NCI-H524 treated with DMSO at 0.1 percent for 48 hours (cell line): ENCODE results near the gene GHSR.

Source experiments
- DNase-seq: peaks from one replicate; lab custom pipeline; 2025; lab: John Stamatoyannopoulos, UW

GHSR gene, protein sequence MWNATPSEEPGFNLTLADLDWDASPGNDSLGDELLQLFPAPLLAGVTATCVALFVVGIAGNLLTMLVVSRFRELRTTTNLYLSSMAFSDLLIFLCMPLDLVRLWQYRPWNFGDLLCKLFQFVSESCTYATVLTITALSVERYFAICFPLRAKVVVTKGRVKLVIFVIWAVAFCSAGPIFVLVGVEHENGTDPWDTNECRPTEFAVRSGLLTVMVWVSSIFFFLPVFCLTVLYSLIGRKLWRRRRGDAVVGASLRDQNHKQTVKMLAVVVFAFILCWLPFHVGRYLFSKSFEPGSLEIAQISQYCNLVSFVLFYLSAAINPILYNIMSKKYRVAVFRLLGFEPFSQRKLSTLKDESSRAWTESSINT

DNA sequence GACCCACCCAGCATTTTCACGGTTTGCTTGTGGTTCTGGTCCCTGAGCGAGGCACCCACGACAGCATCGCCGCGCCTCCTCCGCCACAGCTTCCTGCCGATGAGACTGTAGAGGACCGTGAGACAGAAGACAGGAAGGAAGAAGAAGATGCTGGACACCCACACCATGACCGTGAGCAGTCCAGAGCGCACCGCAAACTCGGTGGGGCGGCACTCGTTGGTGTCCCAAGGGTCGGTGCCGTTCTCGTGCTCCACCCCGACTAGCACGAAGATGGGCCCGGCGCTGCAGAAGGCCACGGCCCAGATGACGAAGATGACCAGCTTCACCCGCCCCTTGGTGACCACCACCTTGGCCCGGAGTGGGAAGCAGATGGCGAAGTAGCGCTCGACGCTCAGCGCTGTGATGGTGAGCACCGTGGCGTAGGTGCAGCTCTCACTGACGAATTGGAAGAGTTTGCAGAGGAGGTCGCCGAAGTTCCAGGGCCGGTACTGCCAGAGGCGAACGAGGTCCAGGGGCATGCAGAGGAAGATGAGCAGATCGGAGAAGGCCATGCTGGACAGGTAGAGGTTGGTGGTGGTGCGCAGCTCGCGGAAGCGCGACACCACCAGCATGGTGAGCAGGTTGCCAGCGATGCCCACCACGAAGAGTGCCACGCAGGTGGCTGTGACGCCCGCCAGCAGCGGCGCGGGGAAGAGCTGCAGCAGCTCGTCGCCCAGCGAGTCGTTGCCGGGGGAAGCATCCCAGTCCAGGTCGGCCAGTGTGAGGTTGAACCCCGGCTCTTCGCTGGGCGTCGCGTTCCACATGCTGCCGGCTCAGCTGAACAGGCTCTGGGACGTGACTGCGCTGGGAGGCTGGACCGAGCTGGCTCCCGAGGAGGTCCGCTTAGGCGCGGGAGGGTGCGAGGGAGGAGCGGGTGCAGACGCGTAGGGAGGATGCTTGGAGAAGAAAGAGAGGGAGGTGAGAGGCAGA, at the start of gene GHSR:
GHSR (minus strand) TSS at position 846 of the 969 bp plus-strand sequence; CDS start at position 803, 43 bp downstream.
- no peak for DNase-seq

DNA sequence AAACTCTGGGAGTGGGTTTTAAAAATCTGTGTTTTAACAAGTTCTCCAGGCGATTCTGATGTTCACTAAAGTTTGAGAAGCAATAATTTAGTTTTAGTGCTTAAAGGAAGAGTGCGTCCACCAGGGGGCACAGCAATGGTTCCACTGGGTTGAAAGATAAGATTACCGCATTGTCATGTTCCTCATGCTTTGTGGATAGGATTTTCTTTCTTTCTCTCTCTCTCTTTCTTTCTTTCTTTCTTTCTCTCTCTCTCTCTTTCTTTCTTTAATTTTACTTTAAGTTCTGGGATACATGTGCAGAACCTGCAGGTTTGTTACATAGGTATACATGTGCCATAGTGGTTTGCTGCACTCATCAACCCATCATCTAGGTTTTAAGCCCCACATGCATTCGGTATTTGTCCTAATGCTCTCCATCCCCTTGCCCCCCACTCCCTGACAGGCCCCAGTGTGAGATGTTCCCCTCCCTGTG, 42.0 kb upstream of the GHSR start:
- DNase-seq, result peak; percentile 12

DNA sequence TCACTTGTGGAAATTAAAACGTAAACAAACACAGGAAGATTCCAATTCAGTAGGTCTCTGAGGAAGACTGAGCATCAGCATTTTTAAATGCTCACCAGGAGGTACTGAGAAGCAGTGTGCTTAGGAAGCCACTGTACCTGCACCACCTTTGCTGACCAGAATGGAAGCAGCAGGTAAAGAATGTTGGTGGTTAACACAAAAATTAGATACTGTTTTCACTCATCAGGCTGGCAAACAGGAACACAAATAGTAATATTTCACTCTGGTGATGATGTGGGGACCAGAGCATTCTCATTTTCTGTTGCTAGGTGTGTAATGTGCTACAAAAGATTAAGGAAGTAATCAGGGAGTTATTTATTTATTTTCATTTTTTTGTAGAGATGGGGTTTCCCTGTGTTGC, 29.9 kb upstream of the GHSR start:
- DNase-seq, result no peak

DNA sequence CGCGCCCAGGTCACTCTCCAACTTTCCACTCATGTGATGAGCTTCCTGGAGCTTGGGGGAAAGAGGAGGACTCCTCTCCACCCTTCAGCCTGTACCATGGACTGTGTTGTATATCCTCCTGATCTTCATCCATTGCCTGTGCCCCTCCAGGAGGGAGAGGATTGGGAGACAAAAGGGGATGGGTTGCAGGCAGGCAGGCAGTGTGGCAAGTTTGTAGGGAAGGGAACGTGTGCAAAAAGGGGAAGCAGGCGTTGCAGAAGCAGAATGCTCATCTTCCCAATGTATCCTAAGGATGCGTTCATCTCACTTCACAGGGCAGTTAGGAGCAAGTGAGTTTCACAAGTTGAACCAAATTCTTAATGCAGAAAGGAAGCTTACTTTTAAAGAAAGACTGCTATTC, 28.1 kb upstream of the GHSR start:
- no peak for DNase-seq

- DNase-seq, result no peak
Measured at GRCh38 chr3:172475703-172476102, 27.4 kb upstream of the GHSR start.

DNA sequence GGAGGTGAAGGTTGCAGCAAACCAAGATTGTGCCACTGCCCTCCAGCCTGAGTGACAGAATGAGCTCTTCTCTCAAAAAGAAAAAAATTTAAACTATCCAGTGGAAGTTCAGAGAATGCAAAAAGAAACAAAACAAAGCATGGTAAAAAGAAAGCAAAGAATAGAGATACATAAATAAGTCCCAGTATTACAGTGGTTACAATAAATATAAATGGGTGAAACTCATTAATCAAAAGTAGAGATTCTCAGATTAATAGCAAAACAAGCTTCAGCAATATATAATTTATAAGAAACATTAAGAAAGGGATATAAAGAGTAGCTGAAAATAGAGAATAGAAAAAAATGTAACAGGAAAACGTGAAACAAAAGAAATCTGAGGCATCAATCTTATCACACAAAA, 23.6 kb upstream of the GHSR start:
- no peak for DNase-seq

- DNase-seq, result no peak
Measured at GRCh38 chr3:172470588-172470987, 22.3 kb upstream of the GHSR start.

- no peak for DNase-seq
Measured at GRCh38 chr3:172467170-172467824, 19.0 kb upstream of the GHSR start.

DNA sequence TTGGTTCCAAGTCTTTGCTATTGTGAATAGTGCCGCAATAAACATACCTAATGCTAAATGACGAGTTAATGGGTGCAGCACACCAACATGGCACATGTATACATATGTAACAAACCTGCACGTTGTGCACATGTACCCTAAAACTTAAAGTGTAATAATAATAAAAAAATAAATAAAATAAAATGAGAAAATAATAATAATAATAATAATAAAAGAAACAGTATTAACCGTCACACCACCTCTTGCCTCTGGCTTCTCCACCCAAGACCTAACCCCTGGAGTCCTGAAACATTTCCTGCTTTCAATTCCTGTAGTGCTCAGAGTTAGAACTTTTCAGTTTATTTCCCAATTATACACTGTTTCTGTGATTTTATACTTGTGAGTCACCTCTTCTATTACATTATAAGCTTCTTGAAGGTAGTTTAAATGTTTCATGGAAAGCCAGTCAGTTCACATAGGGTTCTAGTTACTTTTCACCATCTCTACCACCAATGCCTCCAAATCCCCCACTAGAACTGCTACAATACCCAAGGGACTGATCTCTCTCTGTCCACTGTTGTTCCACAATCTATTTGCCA, 18.4 kb upstream of the GHSR start:
- DNase-seq, result no peak

DNA sequence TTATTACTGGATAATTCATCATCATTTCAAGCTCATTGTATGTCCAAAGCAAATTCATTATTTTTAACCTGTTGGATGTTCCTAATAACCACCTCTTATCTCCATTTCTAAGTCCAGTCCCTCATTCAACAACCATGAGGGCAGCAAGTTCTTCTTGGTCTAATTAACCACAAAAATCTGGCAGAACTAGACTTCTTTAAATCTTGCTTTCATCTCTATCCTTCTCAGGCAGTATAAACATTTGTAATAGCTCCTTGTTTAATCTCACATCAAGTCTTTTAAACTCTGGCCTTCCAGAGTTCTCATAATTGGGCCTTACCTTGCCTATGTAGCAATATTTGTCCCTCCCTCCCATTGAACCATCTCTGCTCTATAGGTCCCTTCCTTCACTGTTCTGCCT, 17.0 kb upstream of the GHSR start:
- DNase-seq, result no peak

DNA sequence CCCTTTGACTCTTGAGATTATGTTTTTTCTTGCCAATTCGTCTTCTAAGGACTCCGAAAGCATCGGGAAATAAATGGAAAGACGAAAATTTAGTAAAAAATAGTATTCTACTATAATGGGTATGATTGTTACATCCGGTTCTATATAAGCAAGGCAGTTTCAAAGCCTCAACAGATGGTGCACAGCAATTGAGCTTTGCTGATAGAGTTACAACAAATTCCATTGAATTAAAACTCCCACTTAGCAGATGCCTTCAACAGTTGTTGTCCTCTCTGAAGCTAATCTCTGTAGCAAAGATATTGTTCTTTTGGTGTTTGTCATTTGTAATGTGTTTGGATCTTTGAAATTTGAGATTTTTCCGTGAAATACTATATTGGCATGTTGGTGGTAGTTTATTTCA, 16.1 kb upstream of the GHSR start:
- DNase-seq, result peak; percentile 69

DNA sequence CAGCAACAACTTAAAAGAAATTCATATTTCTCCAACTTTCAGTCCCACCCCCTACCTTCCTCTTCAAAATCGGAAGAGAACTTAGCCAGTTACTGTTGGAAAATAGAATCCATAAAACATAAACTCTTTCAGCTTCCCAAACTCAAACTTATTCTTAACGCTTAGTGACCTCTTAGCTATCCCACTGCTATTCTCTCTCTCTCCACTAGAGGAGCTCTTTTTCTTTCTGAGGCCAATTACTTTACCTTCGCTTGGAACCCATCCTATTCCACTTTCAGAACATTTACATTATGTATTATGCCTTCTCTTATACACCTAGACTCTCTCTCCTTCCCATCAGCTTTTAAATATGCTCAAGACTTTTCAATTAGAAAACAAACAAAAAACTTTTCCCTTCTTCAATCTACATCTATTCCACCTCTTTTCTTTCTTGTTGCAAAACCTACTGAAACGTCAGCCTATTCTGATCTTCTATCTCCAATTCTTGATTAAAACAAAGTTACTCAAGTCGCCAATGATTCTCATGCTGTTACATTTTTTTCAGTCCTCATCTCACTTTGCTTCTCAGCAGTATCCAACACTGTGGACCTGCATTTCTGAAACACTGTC, 13.4 kb upstream of the GHSR start:
- DNase-seq, result peak; percentile 18

DNA sequence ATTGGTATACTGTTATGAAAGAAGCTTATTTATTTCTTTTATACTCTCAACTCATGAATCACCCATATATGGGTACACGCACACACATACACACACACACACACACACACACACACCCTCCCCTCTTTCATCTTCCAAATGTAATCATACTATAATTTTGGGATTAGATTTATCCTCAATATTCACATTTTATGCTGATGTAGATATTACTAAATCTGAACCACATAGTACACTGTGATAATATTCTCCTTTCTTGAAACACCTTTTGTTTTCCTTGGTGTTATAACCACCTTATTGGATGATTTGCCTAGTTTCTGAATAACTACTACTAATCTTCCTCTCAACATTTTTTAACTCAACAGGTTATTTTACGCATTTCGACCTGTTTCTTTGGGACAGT, 8.1 kb upstream of the GHSR start:
- no peak for DNase-seq

GRCh38 chr3:172454180-172454579, 5.9 kb upstream of the GHSR start:
- no peak for DNase-seq

GRCh38 chr3:172449466-172450149, 1.4 kb upstream of the GHSR start:
- no peak for DNase-seq

GRCh38 chr3:172448661-172449465, 607 bp upstream of the GHSR start:
- no peak for DNase-seq

- no peak for DNase-seq
Measured at GRCh38 chr3:172446198-172446597, 2.1 kb downstream of the GHSR start.

GRCh38 chr3:172444821-172445220, 3.4 kb downstream of the GHSR start:
- no peak for DNase-seq

DNA sequence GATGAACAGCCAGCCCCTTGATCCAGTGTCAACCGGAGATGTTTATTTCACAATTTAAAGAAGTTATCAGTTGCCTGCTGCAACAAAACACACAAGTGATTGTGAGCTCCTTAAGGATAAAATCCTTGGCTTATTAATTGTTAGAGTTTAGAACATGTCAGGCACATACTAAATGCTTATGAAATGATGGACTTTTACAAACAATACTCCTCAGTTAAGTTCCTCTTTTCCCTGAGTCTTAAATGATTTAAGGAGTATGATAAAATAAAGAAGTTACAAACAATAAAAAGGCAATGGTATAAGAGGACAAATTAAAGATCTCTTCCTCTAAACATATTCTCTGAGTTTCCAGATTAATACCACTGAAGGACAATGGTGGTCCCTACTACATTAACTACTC, 5.7 kb downstream of the GHSR start:
- no peak for DNase-seq

DNA sequence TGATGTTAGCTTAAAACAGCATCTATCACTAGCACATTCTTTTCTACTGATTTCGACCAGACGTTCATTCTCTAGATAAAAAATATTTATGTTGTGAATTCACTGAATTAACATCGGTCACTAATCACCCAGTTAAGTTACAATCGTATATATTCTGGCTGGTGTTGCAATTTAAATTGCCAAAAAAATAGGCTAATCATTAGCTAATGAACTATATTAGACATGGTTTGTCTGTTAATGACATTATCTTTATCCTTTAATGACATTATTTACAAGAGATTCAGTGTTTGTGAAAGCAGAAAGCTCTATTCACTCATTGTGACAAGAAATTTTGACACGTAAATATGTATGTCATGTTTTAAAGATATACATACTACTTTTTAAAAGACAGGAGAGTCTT, 6.7 kb downstream of the GHSR start:
- DNase-seq, result no peak
